Activated CD4-positive, CD25-positive, alpha-beta regulatory T cell treated with anti-CD3 and anti-CD28 coated beads, Interleukin-2, amount 50 U/mL, for 72 hours (primary cell): ENCODE data around the gene HEMK1.

Experiments used
- DNase-seq: peaks from one replicate; pipeline ENCODE4 v3.0.0; 2021

The HEMK1 gene

DNA sequence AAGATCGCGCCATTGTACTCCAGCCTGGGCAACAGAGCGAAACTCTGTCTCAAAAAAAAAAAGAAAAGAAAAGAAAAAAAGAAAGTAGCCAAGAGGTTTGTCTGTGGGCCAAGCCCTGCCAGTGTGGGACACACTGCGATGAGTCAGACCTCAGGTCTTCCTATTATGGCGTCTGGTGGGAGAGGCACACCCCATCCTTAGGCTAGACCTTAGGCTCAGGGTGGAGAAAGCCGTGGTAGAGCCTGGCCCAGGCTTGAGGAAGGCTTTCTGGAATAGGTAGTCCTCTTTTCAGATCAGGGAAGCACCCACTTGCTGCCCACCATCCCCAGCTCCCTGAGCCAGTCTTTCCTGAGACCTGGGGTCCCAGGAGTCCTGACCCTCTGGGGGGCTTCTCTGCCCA is 6.0 kb downstream of the HEMK1 start:
- no peak for DNase-seq

DNA sequence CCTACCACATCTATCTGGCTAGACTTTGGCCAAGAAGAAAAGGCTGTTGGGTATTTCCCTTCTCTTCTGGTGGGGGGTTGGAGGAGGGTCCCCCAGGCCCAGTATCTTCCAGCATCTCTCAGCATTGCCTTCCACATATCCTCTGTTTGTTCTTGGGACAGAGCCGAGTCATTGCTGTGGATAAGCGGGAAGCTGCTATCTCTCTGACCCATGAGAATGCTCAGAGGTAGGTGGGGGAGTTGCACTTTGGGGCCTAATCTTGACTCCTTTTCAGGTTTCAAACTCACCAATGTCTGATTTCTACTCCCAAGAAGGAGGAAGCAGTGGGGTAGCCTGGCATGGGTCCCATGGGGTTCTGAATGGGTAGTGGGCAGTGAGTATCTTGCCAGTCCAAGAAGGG is 8.0 kb downstream of the HEMK1 start:
- no peak for DNase-seq

DNA sequence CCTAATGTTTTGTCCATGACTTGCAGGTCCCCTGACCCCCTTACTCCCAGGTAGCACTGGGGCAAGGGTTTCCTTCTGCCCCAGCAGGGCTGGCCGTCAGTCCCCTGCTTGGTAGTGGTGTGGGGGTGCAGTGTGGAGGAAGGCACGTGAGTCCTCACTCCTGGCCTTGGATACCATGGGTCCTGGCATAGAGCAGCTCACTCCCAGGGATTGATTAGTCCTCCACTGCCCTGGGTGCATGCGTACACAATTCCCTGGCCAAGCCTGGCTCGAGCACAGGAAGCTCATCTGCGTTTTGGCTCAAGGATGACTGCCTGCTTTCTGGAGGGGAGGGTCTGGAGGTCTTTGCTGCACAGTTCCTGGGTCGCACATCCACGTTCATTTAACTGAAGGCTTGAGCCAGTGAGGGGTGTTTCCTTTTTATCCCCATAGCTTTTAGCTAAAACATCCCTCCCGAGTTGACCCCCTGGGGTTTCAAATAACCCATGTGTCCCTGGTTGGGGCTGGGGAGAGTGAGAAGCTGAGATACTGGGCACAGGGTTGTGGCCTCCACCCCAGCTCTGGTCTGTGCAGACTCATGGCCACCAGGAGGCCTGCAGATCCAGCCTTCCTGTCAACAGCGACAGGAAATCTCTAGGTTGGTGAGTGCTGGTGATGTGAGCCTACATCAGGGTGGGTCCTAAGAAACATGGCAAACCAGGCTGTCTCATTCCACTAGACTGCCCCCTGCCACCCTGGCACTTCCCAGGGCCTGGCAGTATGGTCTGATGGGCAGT is 11.5 kb downstream of the HEMK1 start:
- DNase-seq = no peak

DNA sequence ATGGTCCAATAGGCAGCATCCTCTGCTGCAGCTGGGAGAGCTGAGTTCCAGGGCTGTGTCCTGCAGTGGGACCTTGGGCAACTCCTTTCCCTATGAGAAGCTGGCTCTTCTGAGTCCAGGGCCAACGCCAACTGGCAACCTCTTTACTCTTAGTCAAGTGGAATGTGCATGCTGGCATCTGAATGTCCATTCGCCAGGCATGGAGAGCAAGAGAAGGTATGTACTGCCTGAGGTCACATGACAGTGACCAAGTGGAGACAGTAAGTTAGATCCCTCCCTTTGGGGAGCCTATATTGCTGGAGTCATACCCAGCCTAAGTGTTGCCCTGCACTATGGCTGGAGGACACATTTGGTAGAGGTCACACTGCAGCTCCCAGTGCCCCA is 12.1 kb downstream of the HEMK1 start:
- DNase-seq = no peak

DNA sequence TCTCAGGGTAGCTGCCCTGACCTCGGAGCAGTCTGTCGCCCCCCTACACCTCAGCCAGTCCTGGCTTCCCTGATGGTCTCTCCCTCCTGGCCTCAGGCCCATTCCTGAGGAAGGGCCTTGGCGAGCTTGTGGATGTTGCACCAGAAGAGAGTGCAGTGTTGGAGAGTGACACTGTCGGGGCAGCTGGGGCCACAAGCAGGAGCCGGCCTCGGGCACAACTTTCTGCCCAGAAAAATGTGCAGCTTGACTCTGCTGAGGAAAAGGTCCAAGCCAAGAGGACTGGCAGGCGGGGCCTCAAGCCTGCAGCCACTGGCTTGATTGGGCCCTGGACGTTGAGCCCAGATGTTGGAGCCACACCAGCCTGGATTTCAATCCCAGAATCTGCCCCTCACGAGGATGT is 12.8 kb downstream of the HEMK1 start:
- DNase-seq = no peak

DNA sequence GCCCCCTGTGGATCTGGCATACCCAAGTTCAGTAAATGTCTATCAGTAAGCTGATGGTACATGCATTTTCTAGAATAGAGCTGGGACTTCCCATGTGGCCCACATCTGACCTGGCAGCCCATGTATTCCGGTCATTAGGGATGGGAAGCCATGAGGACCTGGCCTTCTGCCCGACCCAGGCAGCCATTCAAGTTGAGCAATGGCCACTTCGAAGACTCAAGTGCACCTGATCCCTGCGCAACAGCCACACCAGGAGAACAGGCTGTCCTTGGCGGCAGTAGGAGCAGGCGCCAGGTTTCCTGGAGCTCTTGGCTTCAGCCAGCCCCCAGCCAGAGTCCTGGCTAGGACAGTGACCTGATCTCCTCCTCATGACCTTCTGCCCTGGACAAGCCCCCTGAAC is 14.6 kb downstream of the HEMK1 start:
- DNase-seq = no peak

DNA sequence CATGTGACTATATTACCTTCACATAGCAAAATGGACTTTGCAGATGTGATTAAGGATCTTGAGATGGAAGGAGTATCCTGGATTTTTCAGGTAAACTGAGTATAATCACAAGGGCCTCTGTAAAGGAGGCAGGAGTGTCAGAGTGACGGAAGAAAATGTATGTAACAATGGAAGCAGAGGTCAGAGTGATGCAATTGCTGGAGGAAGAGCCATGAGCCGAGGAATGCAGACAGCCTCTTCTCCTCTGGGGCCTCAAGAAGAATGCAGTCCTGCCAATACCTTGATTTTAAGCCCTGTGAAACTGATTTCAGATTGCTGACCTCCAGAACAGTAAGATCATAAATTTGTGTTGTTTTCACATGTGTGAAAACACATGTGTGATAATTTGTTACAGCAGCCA is 15.1 kb downstream of the HEMK1 start:
- DNase-seq = no peak

DNA sequence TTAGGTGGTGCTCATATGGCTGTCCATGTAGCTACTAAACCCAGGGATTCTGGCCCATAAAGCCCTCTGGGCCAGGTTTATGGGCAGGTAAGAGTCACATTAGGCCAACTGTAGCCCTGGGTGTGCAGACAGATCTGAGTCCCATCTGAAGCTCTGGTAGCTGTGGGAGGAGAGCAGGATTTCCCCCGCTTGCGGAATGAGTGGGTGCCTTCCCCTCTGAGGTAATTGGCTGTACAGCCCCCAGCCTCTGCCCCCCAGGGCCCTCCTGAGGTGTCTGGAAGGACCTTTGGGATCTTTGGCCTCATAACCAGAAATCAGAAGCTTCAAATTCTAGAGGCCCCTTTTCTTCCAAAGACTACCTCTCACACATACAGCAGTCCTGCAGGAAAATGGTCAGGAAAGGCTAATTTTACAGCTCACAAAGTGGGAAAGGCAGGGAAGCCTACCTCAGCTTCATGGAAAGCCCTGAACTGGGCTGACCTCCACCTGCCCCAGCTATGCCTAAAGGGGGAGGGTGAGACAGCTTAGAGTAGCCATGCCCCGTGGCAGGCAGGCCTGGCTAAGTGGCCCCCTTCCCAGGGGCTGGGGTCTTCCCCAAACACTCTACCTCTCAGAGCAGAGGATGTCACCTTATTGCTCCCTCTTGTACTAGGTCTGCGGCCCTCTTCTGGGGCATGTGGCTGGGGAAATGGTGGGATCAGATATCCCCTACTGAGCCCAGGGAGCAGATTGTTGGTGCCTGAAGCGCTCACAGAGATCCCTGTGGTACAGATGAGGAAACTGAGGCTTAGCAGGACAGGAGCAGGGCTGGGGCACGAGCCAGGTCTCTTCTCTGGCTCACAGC is 16.8 kb downstream of the HEMK1 start:
- no peak for DNase-seq

DNA sequence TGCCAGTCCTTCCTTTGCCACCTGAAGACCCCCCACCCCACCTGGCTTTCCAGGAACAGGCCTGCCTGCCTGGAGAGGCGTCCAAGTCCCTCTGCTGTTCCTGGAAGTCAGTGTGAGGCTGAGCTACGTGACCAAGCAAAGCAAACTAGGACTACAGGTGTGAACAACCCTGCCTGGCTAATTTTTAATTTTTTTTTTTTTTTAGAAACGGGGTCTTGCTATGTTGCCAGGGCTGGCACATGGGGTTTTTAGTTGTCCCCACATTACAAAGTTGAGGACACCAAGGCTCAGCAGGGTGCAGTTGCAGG is 17.4 kb downstream of the HEMK1 start:
- no peak for DNase-seq

DNA sequence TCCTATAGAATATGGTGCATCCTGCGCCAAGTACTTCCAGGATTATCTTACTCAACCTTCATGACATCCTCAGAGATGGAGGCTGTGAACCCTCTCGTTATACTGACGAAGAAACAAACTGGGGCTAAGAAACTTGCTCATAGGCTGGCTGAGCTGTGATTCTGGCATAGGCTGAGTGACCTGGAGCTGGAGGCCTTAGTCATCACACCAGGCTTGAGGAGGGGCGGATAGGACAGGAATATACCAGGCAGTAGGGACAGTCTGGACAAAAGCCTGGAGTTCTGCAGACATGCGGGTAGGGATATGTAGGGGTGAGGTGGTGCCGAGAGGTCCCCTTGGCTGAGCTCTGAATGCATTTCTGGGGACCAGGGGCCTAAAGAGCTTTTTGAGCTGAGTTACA is 18.1 kb downstream of the HEMK1 start:
- DNase-seq = no peak

DNA sequence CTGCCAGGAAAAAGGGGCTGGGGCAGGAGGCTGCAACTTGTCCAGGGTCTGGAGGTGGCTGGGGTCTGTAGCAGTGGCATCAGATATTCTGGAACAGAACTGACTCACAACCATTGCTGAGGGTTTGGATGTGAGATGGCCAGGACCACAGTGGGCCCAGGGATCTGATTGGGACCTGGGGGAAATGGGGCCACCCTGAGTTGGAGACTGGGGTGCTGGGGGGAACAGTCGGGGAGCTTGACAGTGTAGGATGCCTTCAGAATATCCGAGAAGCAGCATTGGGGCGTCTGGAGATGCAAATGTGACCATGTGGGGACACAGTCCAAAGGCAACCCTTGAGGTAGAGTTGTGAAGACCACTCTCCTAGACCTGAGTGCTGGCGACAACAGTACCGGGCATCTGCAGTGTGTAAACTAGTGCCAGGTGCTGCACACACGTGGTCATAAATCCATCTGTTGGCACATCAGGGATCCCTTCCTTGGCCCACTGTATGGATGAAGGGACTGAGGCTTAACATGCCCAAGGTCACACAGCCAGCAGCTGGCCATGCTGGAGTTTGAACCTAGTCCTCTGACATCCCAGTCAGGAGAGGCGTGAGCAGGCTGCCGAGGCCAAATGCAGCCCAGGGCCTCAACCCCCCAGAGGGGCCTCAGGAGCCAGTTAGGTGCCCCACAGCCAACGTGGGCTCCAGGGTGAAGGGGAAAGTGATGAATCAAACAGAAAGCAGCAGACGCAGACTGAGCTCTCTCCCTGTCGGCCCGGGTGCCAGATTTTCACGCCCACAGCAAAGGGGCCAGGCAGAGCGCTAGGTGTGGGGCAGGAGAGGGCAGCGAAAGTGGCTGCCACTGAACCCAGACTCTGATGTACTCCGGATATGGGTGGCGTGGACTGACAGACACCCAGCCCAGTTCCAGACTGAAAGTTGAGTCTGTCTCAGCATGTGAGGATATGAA is 18.8 kb downstream of the HEMK1 start:
- peak; percentile 65 for DNase-seq

DNA sequence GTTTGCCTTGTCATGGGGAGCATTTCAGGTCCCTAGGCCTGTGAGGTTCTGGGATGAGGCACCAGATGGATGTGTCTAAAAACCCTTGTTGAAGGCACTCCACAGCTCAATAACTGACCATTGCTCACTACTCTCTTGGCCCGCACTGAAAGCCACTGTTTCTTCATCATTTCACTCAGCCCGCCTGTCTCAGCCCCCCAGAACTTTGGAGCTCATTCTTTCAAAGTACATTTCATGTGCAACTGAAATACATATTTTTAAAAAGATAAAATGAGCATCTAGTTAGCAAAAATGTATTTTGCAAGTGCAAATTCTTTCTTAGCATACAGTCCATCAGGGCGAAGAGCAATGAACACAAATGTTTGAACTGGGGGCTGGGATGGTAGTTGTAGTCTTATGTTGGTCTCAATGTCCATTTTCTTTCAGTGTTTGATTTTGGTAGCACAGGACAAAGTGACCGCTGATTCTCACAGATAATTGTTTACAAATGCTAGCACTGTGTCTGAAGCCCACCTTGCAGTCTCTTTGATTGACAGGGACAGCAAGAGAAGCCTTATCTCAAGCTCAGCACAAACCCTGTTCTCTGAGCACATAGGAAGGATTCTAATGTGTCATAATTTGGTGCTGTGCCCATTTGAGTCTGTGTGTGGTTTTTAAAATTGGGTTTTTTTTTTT is 19.6 kb downstream of the HEMK1 start:
- DNase-seq = no peak

DNA sequence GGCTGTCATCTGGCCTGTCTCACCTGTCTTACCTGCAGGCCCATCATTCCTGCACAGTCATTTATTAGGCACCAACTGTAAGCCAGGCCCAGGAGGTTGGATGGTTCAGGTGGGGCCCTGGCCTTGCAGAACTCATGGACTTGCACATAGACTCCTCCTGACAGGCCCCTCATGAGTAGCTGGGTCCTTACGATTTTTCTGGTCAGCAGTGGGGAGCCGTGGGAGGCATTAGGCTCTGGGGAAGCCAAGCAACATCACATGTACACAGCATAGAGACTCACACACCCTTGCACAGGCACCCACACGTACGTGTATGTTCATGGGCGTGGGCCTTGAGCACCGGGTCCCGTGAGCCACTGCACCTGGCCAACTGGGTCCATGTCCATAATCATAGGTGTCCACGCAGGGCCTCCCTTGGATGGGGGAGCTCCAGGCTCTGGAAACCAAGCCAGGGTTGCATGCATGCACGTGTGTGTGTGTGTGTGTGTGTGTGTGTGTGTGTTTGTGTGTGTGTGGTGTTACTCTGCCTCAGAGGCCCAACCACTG is 21.9 kb downstream of the HEMK1 start:
- no peak for DNase-seq

DNA sequence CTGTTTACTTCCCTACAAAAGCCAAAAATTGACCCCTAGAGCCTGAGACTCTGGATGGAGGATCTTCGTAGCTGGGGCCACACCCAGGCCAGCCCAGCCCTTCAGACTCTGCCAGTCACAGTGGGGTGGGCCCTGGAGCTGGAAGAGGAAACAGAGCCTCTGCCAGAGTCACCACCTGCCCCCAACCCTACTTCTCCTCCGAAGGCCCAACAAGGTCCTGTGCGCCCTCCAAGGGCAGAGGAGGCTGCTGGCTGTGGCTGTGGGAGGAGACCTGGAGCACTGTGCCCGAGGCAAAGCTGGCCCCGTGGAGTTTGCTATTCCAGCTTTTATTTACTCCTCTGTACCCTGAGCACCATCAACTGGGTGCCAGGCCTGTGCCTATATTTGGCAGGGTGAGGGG is 23.2 kb downstream of the HEMK1 start:
- no peak for DNase-seq

DNA sequence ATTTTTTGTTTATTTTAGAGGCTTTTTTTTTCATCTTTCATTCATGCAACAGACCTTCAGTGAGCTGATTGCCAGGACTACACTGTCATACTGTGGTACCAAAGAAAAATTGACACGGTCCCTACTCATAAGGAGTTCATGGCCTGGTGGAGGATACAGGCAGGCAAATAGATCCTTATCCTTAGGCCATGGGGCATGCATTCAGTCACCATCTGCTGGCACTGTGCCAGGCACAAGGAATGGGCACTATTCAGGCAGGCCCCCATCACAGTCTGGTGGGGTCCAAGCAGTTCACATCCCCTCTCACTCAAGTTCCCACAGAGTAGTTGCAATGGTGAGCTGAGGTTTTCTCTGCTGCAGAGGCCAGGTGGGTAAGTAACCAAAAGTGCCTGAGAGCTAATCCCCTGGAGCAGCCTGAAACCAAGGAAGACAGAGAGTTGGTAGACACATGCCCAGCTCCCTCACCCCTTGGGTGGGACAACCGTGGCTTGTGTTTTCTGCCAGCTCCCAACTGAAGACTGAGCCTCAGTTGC is 25.0 kb downstream of the HEMK1 start:
- no peak for DNase-seq

DNA sequence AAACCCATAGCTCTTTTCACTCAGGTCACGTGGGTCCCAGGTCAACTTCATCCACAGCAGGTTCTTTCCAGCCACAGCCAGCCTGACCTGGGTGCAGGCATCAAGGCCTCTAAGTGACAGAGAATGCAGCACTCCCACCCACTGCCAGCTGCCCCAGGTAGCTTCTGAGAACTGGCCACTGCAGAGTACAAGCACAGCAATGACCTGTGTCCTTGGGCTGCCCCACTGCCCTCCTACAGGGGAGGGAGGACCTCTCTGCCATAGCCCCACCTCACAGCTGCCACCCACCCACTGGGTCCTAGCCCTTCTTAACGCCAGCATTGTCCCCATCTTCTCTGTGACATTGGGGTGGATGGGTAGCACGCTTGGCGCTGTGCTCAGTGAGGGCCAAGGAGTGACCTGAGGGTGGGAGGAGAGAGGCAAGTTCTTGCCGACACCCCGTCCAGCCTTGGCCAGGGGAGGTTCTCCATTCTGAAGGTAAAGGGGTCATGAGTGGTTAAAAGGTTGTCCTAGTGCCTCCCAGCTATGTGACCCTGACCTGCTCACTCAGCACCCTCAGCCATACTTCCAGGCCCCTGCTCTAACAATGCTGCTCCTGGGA is 29.9 kb downstream of the HEMK1 start:
- DNase-seq = no peak

DNA sequence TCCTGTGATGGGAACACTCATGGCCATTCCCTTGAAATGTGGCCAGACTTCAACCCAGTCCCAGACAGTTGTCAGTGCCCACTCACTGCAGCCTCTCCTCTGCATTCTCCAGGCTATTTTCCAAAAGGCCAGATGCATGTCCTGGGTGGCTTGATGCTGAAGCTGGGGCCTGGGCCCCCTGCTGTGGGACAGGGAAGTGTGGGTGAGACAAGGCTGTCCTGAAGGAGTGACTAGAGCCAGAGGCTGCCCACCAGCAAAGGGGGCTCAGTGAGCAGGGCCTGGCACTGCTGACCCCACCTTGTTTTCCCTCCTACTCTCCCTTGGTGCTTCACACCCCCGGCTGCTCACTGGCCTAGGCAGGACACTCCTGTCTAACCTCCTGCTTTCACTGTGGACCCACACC is 30.4 kb downstream of the HEMK1 start:
- no peak for DNase-seq

DNA sequence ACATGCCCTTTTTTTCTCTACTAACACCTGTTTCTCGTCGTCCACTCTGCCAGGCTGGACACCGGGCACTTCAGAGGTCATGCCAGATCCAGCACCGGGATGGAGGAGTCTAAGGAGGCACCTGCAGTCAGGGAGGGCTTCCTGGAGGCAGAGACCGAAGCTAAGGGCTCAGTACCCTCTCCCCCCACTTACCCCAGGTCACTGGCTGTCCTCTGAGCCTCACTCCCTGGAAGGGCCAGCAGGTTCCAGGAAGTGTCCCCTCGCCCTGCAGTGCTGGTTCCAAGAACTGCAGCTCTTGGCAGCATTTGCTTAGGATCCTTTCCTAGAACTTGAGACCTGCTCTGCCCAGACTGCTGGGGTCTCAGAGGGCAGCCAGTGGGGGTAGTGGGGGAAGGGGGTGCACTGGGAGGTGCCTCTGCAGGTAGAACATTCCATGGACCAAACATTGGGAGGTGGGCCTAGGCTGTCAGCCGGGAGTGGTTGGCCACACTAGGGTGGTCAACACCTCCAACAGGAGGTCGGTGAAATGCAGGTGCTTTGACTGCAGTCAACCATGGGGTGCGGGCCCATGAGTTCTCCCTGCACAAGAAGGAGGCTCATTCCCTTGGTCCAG is 30.9 kb downstream of the HEMK1 start:
- no peak for DNase-seq

DNA sequence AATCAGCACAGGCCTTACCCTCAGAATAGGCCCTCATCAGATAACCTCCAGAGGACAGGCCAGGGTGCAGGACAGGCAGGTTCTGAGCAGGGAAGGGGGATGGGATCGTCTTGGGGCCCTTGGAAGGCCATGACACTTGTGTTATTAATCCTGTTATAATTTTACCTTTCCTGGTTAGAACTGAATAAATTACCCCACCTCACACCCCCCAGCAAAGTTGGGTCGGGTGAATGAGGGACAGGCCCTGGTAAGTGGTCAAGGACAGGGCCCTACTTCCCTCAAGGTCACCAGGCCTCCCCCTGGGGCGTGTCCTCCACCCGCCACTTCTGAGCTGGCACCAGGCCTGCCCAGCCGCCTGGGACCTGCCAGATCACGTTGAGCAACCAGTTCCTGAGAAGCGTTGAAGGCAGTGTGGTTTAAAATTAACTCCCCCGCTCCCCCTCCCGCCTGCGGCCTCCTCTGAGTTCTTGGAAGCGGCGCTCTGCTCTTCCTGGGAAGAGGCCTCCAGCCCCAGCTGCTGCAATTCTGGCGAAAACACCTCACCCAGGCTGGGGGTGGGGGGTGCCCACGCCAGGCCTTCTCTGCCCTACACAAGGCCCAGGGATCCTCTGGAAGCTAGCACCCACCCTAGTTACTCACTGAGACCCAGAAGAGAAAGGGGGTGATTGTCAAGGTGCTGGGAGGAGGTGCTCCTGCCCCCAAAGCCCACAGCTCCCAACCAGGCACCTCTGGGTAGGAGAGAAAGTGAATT is 31.7 kb downstream of the HEMK1 start:
- DNase-seq = peak; percentile 80

DNA sequence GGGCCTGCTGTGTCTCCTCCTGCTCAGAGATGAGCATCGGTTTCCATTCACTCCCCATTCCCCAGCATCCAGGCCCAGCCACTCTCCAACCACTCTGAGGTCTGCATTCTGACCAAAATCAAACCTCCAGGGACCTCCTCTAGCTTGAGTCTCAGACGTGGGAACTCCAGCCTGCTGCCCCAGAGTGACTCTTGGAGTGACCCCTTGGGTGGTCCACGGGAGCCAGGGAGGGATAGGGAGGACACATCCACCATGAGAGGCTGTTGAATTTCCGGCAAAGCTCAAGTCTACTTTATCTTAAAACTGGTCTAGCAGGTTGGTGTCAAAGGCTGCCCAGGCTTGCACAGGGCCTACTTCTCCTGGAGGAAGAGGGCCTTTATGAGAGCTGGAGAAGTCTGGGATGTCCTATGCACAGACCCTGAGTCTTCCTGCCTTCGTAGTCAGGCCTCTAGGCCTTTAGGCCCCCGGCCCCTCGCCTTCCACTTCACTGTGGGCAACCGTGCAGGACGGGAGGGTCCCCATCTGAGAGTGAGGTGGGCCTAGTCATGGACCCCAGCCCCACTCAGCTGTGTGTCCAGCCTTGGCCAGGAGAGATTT is 33.4 kb downstream of the HEMK1 start:
- DNase-seq = no peak
